Measurements from ENCODE around the gene HCN1.

GRCh38 chr5:45335346-45335745 lies 360.8 kb downstream of the HCN1 start:
- no peak for TF ChIP-seq ZEB1 (IDR thresholded peaks at IDR 0.05; ENCODE audit: insufficient replicate concordance, low read depth)
- TF ChIP-seq ARID5B (CRISPR knock-in tag; IDR thresholded peaks at IDR 0.05), result no peak
- TF ChIP-seq ZNF710 (CRISPR knock-in tag; IDR thresholded peaks at IDR 0.05; ENCODE audit: borderline replicate concordance), result no peak

All from HepG2 (cell line).